Loucy (cell line): Measurements from ENCODE around the gene NAA11.

Experiments used
- H2AFZ ChIP-seq: fragments of 200-600 bp; sonication (generic); 2 replicates; pipeline ENCODE4 v1.6.0; 2016; ENCODE audit warnings: antibody characterized with exemption, mild to moderate bottlenecking, low read length, moderate library complexity
- H3F3A ChIP-seq: fragments of 200-600 bp; 2 replicates; pipeline ENCODE4 v1.6.0; 2016; ENCODE audit warnings: antibody characterized with exemption, low read depth, mild to moderate bottlenecking
- H3K27me3 ChIP-seq: fragments of 200-600 bp; sonication (generic); 2 replicates; pipeline ENCODE4 v1.6.1; 2014; ENCODE audit warnings: low read length, mild to moderate bottlenecking; ENCODE audit not compliant: insufficient read depth, poor library complexity, severe bottlenecking
- H3K36me3 ChIP-seq: fragments of 200-600 bp; sonication (generic); 2 replicates; pipeline ENCODE4 v1.6.1; 2016; ENCODE audit warnings: low read length; ENCODE audit not compliant: insufficient read depth
- H3K4me1 ChIP-seq: fragments of 200-600 bp; sonication (generic); 2 replicates; pipeline ENCODE4 v1.5.1; 2014; ENCODE audit warnings: low read length, mild to moderate bottlenecking; ENCODE audit not compliant: insufficient read depth, poor library complexity, severe bottlenecking
- H3K4me2 ChIP-seq: fragments of 200-600 bp; sonication (generic); 2 replicates; pipeline ENCODE4 v1.6.0; 2014; ENCODE audit warnings: antibody characterized with exemption, low read length, low read depth, mild to moderate bottlenecking; ENCODE audit not compliant: poor library complexity, severe bottlenecking
- H3K4me3 ChIP-seq: fragments of 200-600 bp; sonication (generic); 2 replicates; pipeline ENCODE4 v1.5.1; 2014; ENCODE audit warnings: low read length, mild to moderate bottlenecking, mixed read lengths; ENCODE audit not compliant: poor library complexity, severe bottlenecking
- H3K79me2 ChIP-seq: fragments of 200-600 bp; sonication (generic); 2 replicates; pipeline ENCODE4 v1.6.1; 2014; ENCODE audit warnings: low read length; ENCODE audit not compliant: insufficient read depth
- H3K9ac ChIP-seq: fragments of 200-600 bp; sonication (generic); 2 replicates; pipeline ENCODE4 v1.6.0; 2014; ENCODE audit warnings: mild to moderate bottlenecking, low read depth, low read length, moderate library complexity; ENCODE audit not compliant: poor library complexity, severe bottlenecking
- H3K9me2 ChIP-seq: fragments of 200-600 bp; sonication (generic); replicated peaks from 2 replicates; pipeline ENCODE4 v1.6.1; 2016; ENCODE audit warnings: low read depth, low read length, mixed read lengths
- H3K9me3 ChIP-seq: fragments of 200-600 bp; sonication (generic); 2 replicates; pipeline ENCODE4 v1.6.1; 2014; ENCODE audit warnings: mild to moderate bottlenecking, antibody characterized with exemption, low read length, low read depth; ENCODE audit not compliant: insufficient read depth
- H4K20me1 ChIP-seq: fragments of 200-600 bp; sonication (generic); 2 replicates; pipeline ENCODE4 v1.6.0; 2014; ENCODE audit warnings: antibody characterized with exemption, low read length, mild to moderate bottlenecking; ENCODE audit not compliant: insufficient read depth, poor library complexity, severe bottlenecking
- CTCF ChIP-seq: fragments of 200-600 bp; sonication (generic); conservative IDR thresholded peaks from 2 replicates; pipeline ENCODE4 v1.5.1; 2014; ENCODE audit warnings: mild to moderate bottlenecking, antibody characterized with exemption, low read length
- EZH2phosphoT487 ChIP-seq: fragments of 200-600 bp; IDR thresholded peaks from 2 replicates; pipeline ENCODE4 v1.6.1; 2018; ENCODE audit warnings: antibody characterized with exemption, mild to moderate bottlenecking, moderate library complexity, borderline replicate concordance

NAA11 gene

GRCh38 chr4:79366422-79366821 is 40.6 kb upstream of the NAA11 start:
- Histone ChIP-seq H3K79me2 (no peaks in the 10 kb centered on the region), H3F3A (no peaks in the 10 kb centered on the region), H3K36me3 (no peaks in the 10 kb centered on the region), H3K9me3 (no peaks in the 10 kb centered on the region), H3K9me2 (no peaks in the 10 kb centered on the region), H3K9ac (no peak overlapping the region), H4K20me1 (no peaks in the 10 kb centered on the region), H3K4me1 (no peaks in the 10 kb centered on the region), H3K4me2 (no peak overlapping the region), H2AFZ (no peak overlapping the region), H3K27me3 (no peaks in the 10 kb centered on the region), H3K4me3 (no peak overlapping the region)
- TF ChIP-seq CTCF (no peak), EZH2phosphoT487 (no peak)

GRCh38 chr4:79364061-79364460 is 38.2 kb upstream of the NAA11 start:
- Histone ChIP-seq H4K20me1 (no peaks in the 10 kb centered on the region), H3K9ac (no peak overlapping the region)

GRCh38 chr4:79362626-79363025 is 36.8 kb upstream of the NAA11 start:
- Histone ChIP-seq H3K36me3 (no peaks in the 10 kb centered on the region), H3K9ac (no peak overlapping the region), H3K4me2 (no peak overlapping the region), H4K20me1 (no peaks in the 10 kb centered on the region), H3K9me3 (no peaks in the 10 kb centered on the region), H3K4me3 (no peak overlapping the region), H3K27me3 (no peaks in the 10 kb centered on the region), H3K79me2 (no peaks in the 10 kb centered on the region), H3K9me2 (no peaks in the 10 kb centered on the region), H3K4me1 (no peaks in the 10 kb centered on the region), H3F3A (no peaks in the 10 kb centered on the region), H2AFZ (no peak overlapping the region)
- TF ChIP-seq EZH2phosphoT487, result no peak
- no peak for TF ChIP-seq CTCF

More at GRCh38 chr4:79364061-79364460, 38.2 kb upstream of the NAA11 start:
- Histone ChIP-seq H3K36me3 (no peaks in the 10 kb centered on the region), H3K27me3 (no peaks in the 10 kb centered on the region), H3K79me2 (no peaks in the 10 kb centered on the region), H3K9me2 (no peaks in the 10 kb centered on the region), H3F3A (no peaks in the 10 kb centered on the region), H2AFZ (no peak overlapping the region), H3K4me3 (no peak overlapping the region), H3K4me2 (no peak overlapping the region), H3K4me1 (no peaks in the 10 kb centered on the region), H3K9me3 (no peaks in the 10 kb centered on the region)
- no peak for TF ChIP-seq CTCF
- no peak for TF ChIP-seq EZH2phosphoT487
